WTC11 (cell line): ENCODE measurements around the gene JAKMIP1. TPM values are rescaled to one million over a fixed set of nuclear protein-coding genes. Genes with fewer than 3 reads are reported as not detected.

ENCODE experiments used
- ATAC-seq: fragments of 200-7000 bp; cut with Tn5 transposase; 2 replicates; pipeline ENCODE4 v1.10.0; 2021; ENCODE audit warnings: mild to moderate bottlenecking, moderate library complexity
- CTCF ChIA-PET: fragments of 300-600 bp; sonication (Branson Sonifier 250); formaldehyde crosslinking; loops from one replicate; lab custom pipeline; 2021; ENCODE audit warnings: antibody characterized with exemption; lab: Charles Lee
- POLR2A ChIA-PET: fragments of 350-600 bp; sonication (Branson Sonifier 250); formaldehyde crosslinking; loops from one replicate; lab custom pipeline; 2021; ENCODE audit warnings: antibody characterized with exemption; lab: Charles Lee
- DNase-seq: peaks from one replicate; pipeline ENCODE4 v3.0.0; 2021; ENCODE audit warnings: low spot score
- H3K27ac Mint-ChIP-seq: 2 replicates; pipeline ENCODE4 v1.8.0; 2021; ENCODE audit warnings: mixed read lengths
- H3K27me3 Mint-ChIP-seq: 2 replicates; pipeline ENCODE4 v1.8.0; 2021; ENCODE audit warnings: low read depth, mild to moderate bottlenecking, moderate library complexity, mixed read lengths
- H3K36me3 Mint-ChIP-seq: 2 replicates; pipeline ENCODE4 v1.8.0; 2021; ENCODE audit warnings: mixed read lengths
- H3K4me1 Mint-ChIP-seq: 2 replicates; pipeline ENCODE4 v1.8.0; 2022; ENCODE audit warnings: mixed read lengths
- H3K4me3 Mint-ChIP-seq: 2 replicates; pipeline ENCODE4 v1.8.0; 2021; ENCODE audit warnings: mild to moderate bottlenecking, moderate library complexity, mixed read lengths
- H3K9me3 Mint-ChIP-seq: 2 replicates; pipeline ENCODE4 v1.8.0; 2021; ENCODE audit warnings: mixed read lengths
- ATF1 ChIP-seq: sonication (generic); formaldehyde crosslinking; IDR thresholded peaks from 2 replicates; pipeline ENCODE4 v1.8.1; 2023; ENCODE audit warnings: mild to moderate bottlenecking, moderate library complexity, missing genetic modification reagents
- CREM ChIP-seq: sonication (generic); formaldehyde crosslinking; IDR thresholded peaks from 2 replicates; pipeline ENCODE4 v1.8.1; 2022; ENCODE audit warnings: mild to moderate bottlenecking, missing genetic modification reagents, moderate library complexity
- E2F1 ChIP-seq: sonication (generic); formaldehyde crosslinking; IDR thresholded peaks from 2 replicates; pipeline ENCODE4 v1.8.0; 2022; ENCODE audit warnings: mild to moderate bottlenecking, missing genetic modification reagents
- ESRRA ChIP-seq: sonication (generic); formaldehyde crosslinking; IDR thresholded peaks from 2 replicates; pipeline ENCODE4 v1.8.1; 2022; ENCODE audit warnings: mild to moderate bottlenecking, missing genetic modification reagents, borderline replicate concordance
- GABPB1 ChIP-seq: sonication (generic); formaldehyde crosslinking; IDR thresholded peaks from 2 replicates; pipeline ENCODE4 v1.8.1; 2023; ENCODE audit warnings: mild to moderate bottlenecking, missing genetic modification reagents
- GTF2I ChIP-seq: fragments of 250-450 bp; sonication (Bioruptor Pico); conservative IDR thresholded peaks from 2 replicates; pipeline ENCODE4 v1.4.0; 2021; ENCODE audit warnings: mild to moderate bottlenecking
- IRF2 ChIP-seq: sonication (generic); formaldehyde crosslinking; IDR thresholded peaks from 2 replicates; pipeline ENCODE4 v1.8.0; 2022; ENCODE audit warnings: low read depth, missing genetic modification reagents, borderline replicate concordance
- JAZF1 ChIP-seq: fragments of 250-450 bp; sonication (Bioruptor Pico); IDR thresholded peaks from 2 replicates; pipeline ENCODE4 v1.9.0; 2021; ENCODE audit warnings: moderate library complexity, mild to moderate bottlenecking, inconsistent platforms
- KAT7 ChIP-seq: sonication (generic); formaldehyde crosslinking; IDR thresholded peaks from 2 replicates; pipeline ENCODE4 v1.8.1; 2023; ENCODE audit warnings: missing genetic modification reagents, mild to moderate bottlenecking, borderline replicate concordance
- MYBL2 ChIP-seq: sonication (generic); formaldehyde crosslinking; IDR thresholded peaks from 2 replicates; pipeline ENCODE4 v1.8.1; 2023; ENCODE audit warnings: mild to moderate bottlenecking, moderate library complexity, missing genetic modification reagents
- NFYB ChIP-seq: sonication (generic); formaldehyde crosslinking; conservative IDR thresholded peaks from 2 replicates; pipeline ENCODE4 v1.8.0; 2022; ENCODE audit warnings: low read depth, missing genetic modification reagents
- PRRX2 ChIP-seq: fragments of 250-450 bp; sonication (Bioruptor Pico); IDR thresholded peaks from 2 replicates; pipeline ENCODE4 v1.8.0; 2021; ENCODE audit warnings: mild to moderate bottlenecking
- RORB ChIP-seq: fragments of 250-450 bp; sonication (Bioruptor Pico); IDR thresholded peaks from 2 replicates; pipeline ENCODE4 v1.9.0; 2021; ENCODE audit warnings: mild to moderate bottlenecking
- SMAD4 ChIP-seq: sonication (generic); formaldehyde crosslinking; IDR thresholded peaks from 2 replicates; pipeline ENCODE4 v1.8.0; 2022; ENCODE audit warnings: mild to moderate bottlenecking, missing genetic modification reagents
- STAT6 ChIP-seq: sonication (generic); formaldehyde crosslinking; conservative IDR thresholded peaks from 2 replicates; pipeline ENCODE4 v1.8.1; 2023; ENCODE audit warnings: mild to moderate bottlenecking, low read depth, missing genetic modification reagents, moderate library complexity
- TP53 ChIP-seq: sonication (generic); formaldehyde crosslinking; IDR thresholded peaks from 2 replicates; pipeline ENCODE4 v1.8.1; 2023; ENCODE audit warnings: mild to moderate bottlenecking, missing genetic modification reagents
- ZBTB21 ChIP-seq: sonication (generic); formaldehyde crosslinking; IDR thresholded peaks from 2 replicates; pipeline ENCODE4 v1.8.1; 2023; ENCODE audit warnings: mild to moderate bottlenecking, missing genetic modification reagents, borderline replicate concordance
- ZBTB43 ChIP-seq: sonication (generic); formaldehyde crosslinking; IDR thresholded peaks from 2 replicates; pipeline ENCODE4 v1.8.1; 2023; ENCODE audit warnings: mild to moderate bottlenecking, missing genetic modification reagents
- ZNF121 ChIP-seq: sonication (generic); formaldehyde crosslinking; IDR thresholded peaks from 2 replicates; pipeline ENCODE4 v1.8.0; 2023; ENCODE audit warnings: missing genetic modification reagents
- ZNF219 ChIP-seq: sonication (generic); formaldehyde crosslinking; IDR thresholded peaks from 2 replicates; pipeline ENCODE4 v1.8.0; 2023; ENCODE audit warnings: missing genetic modification reagents, mild to moderate bottlenecking, borderline replicate concordance
- ZNF232 ChIP-seq: sonication (generic); formaldehyde crosslinking; IDR thresholded peaks from 2 replicates; pipeline ENCODE4 v1.8.0; 2022; ENCODE audit warnings: mild to moderate bottlenecking, missing genetic modification reagents
- ZNF532 ChIP-seq: fragments of 250-450 bp; sonication (Bioruptor Pico); IDR thresholded peaks from 2 replicates; pipeline ENCODE4 v1.9.0; 2021; ENCODE audit warnings: mild to moderate bottlenecking, borderline replicate concordance
- total RNA-seq: library from RNA; stranded (reverse); gene quantifications from 3 replicates; pipeline ENCODE4 v1.2.3, GENCODE V29; 2021

Gene JAKMIP1
- total RNA-seq, 1 experiment from 2014 or later = 4.0 TPM

GRCh38 chr4:6038711-6039110 lies 161.6 kb downstream of the JAKMIP1 start:
- Mint-ChIP-seq H3K9me3 (no peaks in the 10 kb centered on the region), H3K4me3 (no peak overlapping the region), H3K4me1 (no peaks in the 10 kb centered on the region), H3K27ac (no peak overlapping the region), H3K36me3 (no peaks in the 10 kb centered on the region), H3K27me3 (no peaks in the 10 kb centered on the region)
- ATAC-seq = no peak
- CTCF ChIA-PET = interaction anchor here (0.6 kb wide), 1 partner anchor 40 kb away, joined by 3 read pairs; no protein-coding TSS in a partner anchor
- POLR2A ChIA-PET = no interaction called here
- DNase-seq = no peak
- no peak for TF ChIP-seq NFYB
- no peak for TF ChIP-seq RORB (CRISPR knock-in tag)
- no peak for TF ChIP-seq E2F1
- no peak for TF ChIP-seq ZNF121 (CRISPR knock-in tag)
- TF ChIP-seq GTF2I (CRISPR knock-in tag) = no peak
- TF ChIP-seq ZNF532 (CRISPR knock-in tag) = no peak
- no peak for TF ChIP-seq PRRX2 (CRISPR knock-in tag)
- TF ChIP-seq ZBTB21 (CRISPR knock-in tag) = no peak

- ChIA-PET CTCF (interaction anchor here (1.0 kb wide), 1 partner anchor 37 kb away, joined by 3 read pairs; no protein-coding TSS in a partner anchor), POLR2A (no interaction called here)
- ATAC-seq (0 out of 2 replicates have a peak, but pooled peaks have one; percentile 18), DNase-seq (no peak)
- H3K9me3 Mint-ChIP-seq = no peaks in the 10 kb centered on the region
- H3K4me3 Mint-ChIP-seq = no peak overlapping the region
- H3K27ac Mint-ChIP-seq = no peak overlapping the region
- H3K4me1 Mint-ChIP-seq = no peaks in the 10 kb centered on the region
- no peaks in the 10 kb centered on the region for H3K27me3 Mint-ChIP-seq
- TF ChIP-seq KAT7 (CRISPR knock-in tag) = no peak
- TF ChIP-seq CREM (CRISPR knock-in tag) = no peak
- no peak for TF ChIP-seq IRF2 (CRISPR knock-in tag)
- TF ChIP-seq ATF1 (CRISPR knock-in tag) = no peak
- TF ChIP-seq GABPB1 (CRISPR knock-in tag) = no peak
- no peak for TF ChIP-seq SMAD4 (CRISPR knock-in tag)
- no peak for TF ChIP-seq MYBL2 (CRISPR knock-in tag)
- TF ChIP-seq ZNF232 (CRISPR knock-in tag) = no peak
- no peaks in the 10 kb centered on the region for H3K36me3 Mint-ChIP-seq
Observed at GRCh38 chr4:6035786-6036185, 164.6 kb downstream of the JAKMIP1 start.

GRCh38 chr4:6033381-6033780 lies 167.0 kb downstream of the JAKMIP1 start:
- ChIA-PET POLR2A (no interaction called here), CTCF (interaction anchor here (0.6 to 1.6 kb wide), 2 partner anchors 8 to 55 kb away, joined by 4 to 8 read pairs; no protein-coding TSS in a partner anchor)
- no peak for DNase-seq
- Mint-ChIP-seq H3K36me3 (no peaks in the 10 kb centered on the region), H3K4me3 (no peak overlapping the region), H3K4me1 (peaks cover 13% of the 10 kb centered on the region), H3K9me3 (no peaks in the 10 kb centered on the region), H3K27ac (no peak overlapping the region), H3K27me3 (no peaks in the 10 kb centered on the region)
- no peak for ATAC-seq
- TF ChIP-seq STAT6 (CRISPR knock-in tag) (no peak), ESRRA (no peak), ZNF219 (CRISPR knock-in tag) (no peak), JAZF1 (CRISPR knock-in tag) (no peak), TP53 (CRISPR knock-in tag) (no peak), ZNF121 (CRISPR knock-in tag) (no peak), ZBTB43 (CRISPR knock-in tag) (no peak)
